Left kidney (tissue), 2 donors: Measurements from ENCODE around the gene CDKL4. TPM values are rescaled to one million over a fixed set of nuclear protein-coding genes. Genes with fewer than 3 reads are reported as not detected.
"Not testable (repeated sequence)": the region's sequence is repeated elsewhere in the genome, so short reads cannot be mapped to it uniquely, and the experiment has no call there.

Source experiments
- DNase-seq: peaks from one replicate; pipeline ENCODE4 v3.0.0-alpha.2; 2013
- polyA plus RNA-seq: library from polyadenylated mRNA; unstranded; fragments of 120-200 nt; gene quantifications from one replicate; pipeline ENCODE4 v1.2.1, GENCODE V29; 2013; ENCODE audit not compliant: insufficient read length

CDKL4 gene
- polyA plus RNA-seq, 1 donor, result 1.2 TPM

DNA sequence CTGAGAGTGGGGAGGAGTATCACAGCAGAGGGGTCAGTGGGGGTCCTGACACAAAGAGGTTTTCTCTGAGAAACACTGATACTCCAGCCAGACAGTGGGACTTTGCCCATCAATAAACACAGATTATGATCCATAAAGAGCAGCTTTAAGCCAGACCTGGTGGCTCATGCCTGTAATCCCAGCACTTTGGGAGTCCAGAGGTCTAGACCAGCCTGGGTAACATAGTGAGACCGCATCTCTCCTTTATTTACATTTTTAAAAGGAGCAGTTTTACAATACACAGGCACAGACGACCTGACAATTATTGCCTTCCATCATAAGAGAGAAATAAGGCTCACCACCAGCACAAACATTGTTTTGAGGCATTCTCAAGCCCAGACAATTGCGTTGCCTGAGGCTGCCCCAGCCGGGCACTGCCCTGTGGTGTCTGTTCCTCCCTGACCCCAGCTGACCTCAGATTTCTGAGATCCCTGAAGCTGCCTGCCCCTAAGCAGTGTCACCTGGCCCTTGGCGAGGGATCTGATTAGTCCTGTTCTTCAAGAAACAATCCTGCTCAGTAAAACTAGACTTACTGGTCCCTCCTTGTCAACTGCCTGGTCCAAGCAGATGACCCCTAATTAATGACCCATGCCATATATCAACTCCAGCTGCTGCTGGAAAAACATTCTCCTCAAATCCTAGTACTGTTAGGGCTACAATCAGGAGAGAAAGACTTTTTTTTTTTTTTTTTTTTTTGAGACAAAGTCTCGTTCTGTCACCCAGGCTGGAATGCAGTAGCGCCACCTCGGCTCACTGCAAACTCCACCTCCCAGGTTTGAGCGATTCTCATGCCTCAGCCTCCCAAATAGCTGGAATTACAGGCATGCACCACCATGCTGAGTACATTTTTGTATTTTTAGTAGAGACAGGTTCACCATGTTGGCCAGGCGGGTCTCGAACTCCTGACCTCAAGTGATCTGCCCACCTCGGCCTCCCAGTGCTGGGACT lies 63.5 kb downstream of the CDKL4 start:
- DNase-seq, result peak; percentile 48

DNA sequence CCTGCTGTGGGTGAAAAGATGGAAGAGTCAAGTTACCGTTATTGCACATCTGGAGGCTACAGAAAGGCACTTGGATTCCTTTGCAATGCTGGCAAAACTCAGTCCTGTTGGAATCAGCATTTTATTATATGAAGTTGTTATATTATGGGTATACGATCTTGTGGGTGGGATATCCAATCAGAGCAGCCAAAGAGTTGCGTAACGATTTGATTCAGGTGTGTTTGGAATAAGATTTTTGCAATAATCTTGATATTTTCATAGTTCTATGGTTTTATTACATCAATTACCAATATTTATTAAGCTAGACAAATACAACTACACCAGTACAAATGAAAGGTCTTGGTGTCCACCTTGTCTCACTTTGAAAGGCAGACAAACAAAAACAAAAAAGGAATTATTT lies 65.0 kb downstream of the CDKL4 start:
- DNase-seq, result no peak

DNA sequence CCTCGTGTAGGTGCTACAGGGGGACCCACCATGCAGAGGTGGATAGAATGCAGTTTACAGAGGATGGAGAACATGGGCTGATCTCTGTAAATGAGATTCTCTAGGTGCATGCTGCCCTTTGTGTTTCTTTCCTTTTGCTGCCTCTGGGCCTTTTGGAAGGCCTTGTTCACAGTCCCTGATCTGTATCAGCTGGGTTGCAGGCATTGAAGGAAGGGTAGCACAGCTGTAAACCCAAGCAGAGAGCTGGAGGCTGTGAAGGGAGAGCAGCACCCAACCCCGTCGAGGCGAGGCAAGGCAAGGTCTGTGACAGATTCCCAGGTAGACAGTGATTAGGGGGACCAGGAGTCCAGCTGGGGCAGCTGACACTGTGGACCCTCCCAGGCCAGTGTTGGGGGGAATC lies 66.8 kb downstream of the CDKL4 start:
- DNase-seq, result no peak

DNA sequence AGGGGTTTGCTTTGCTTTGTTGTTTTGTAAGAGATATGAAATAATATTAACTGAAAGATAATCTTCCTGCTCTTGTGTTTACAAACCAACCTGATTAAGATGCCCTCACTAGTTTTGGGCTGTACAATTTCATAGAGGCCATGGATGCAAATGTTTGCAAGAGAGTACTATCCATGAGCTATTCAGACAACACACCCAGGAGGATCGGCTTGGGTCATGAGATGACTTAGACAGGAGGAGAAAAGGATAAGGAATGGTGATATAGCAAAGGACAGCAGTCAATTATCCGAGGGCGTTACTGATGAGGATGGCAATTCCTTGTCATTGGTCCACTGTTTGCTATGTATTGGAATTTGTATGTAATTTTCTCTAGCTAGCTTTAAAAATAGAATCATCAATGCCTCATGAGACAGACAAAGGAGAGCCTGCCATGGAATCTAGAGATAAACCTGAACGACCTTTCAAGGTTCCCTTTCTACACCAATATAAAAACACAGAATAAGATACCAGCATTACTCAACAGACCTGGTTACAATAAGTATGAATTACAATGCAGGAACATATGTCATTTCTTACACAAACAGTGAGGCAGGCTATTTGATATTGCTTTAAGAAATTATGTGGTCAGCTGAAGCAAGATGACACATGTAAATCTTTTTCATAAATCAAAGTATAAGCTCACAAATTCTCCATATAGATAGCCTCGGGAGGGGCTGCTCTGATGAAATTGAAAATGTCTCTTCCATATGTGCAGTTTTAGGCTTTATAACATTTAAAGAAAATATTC lies 68.6 kb downstream of the CDKL4 start:
- DNase-seq, result no peak

DNA sequence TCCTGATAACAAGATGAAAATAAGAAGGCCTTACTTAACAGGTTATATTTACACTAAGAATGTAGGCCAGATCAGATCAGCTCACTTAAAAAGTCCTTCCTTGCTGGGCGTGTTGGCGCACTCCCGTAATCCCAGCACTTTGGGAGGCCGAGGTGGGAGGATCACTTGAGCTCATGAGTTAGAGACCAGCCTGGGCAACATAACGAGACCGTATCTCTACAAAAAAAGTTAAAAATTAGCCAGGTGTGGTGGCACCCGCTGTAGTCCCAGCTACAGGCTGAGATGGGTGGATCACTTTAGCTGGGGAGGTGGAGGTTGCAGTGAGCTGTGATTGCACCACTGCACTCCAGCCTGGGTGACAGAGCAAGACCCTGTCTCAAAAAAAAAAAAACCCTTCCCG lies 69.7 kb downstream of the CDKL4 start:
- no peak for DNase-seq

DNA sequence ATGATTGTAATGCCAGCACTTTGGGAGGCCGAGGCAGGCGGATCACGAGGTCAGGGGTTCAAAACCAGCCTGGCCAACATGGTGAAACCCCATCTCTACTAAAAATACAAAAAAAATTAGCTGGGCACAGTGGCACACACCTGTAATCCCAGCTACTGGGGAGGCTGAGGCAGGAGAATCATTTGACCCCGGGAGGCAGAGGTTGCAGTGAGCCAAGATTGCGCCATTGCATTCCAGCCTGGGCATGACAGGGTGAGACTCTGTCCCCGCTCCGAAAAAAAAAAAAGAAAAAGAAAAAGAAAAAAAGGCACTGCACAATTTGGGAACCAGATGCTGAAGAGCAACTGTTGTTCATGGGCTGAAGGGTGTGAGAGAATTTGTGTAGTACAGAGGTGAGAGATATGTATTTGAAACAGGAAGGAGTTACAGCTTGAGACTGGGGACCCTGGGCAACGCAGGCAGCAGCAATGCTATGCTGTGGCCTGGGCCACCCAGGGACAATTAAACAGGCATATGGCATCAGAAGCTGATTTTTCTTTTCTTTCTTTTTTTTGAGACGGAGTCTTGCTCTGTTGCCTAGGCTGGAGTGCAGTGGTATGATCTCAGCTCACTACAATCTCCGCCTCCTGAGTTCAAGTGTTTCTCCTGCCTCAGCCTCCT lies 71.6 kb downstream of the CDKL4 start:
- DNase-seq, result not testable (repeated sequence)

DNA sequence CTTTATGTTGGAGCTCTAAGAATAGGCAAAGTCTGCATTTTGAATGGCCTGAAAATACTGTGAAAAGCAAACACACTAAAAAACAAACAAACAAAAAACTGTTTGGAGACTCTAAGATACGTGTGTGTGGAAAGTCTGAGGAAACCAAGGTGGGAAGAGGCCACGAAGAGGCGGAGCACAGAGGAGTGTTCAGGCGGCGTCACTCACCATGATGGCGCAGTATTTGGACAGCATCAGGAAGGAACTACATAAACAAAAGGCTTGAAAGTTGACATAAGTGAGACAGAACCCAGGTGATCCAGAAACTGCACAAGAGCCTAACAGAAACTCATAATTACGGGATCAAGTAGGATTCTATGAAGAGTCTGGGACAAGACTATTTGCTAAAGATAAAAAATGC lies 72.1 kb downstream of the CDKL4 start:
- no peak for DNase-seq

DNA sequence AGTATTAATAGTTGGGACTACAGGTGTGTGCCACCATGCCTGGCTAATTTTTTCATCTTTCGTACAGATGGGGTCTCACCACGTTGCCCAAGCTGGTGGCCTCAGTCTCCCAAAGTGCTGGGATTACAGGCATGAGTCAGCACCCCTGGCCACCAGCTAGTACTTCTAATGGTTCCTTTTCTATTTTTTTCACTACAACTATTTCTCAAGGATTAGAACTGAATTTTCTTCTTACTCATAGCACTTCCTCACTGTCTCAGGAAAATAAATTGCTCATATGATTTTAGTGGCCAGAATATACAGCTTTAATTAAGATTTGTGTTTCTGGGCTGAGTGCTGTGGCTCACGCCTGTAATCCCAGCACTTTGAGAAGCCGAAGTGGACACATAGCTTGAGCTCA lies 79.7 kb downstream of the CDKL4 start:
- no peak for DNase-seq

DNA sequence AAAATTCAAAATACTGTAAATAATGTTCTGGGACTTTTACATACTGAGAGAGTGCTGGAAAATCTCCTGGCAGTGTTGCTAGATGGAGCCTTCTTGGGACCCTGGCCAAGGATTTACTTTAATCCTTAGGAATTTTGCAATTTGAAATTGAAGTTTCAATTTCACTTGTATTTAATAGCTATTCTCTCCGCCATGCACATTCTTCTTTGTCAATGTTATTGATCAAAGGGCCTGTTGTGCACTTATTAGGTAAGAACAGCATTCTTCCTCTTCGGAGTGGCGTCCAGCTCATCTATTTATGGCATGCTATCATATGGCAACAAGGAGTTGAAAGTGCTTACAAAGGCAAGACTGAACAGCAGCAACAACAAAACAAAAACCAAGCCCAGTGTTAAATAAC lies 82.8 kb downstream of the CDKL4 start:
- no peak for DNase-seq

DNA sequence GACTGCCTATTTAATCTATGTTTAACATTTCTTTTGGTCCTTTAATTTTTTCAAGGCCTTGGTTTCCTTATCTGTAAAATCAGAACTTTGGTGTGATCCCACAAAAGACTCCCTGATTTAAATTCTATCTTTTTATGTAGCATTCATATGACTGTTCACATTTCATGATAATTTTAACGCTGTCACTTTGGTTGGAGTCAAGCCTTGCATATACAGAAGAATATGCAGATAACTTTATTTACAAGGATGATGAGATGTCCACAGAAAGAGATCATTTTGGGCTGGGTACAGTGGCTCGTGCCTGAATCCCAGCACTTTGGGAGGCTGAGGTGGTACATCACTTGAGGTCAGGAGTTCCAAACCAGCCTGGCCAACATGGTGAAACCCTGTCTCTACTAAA lies 84.5 kb downstream of the CDKL4 start:
- DNase-seq, result no peak

DNA sequence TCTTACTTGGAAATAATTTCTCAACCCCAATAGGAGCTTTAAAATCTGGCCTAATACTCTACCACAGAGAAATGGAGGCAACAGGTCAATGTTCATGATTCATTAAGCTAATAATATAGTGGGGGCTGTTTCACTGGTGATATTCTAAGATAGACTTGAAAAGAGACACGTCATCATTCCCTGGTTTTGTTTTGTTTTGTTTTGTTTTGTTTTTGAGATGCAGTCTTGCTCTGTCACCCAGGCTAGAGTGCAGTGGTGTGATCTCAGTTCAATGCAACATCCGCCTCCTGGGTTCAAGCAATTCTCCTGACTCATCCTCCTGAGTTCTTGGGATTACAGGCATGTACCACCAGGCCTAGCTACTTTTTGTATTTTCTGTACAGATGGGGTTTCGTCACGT lies 85.4 kb downstream of the CDKL4 start:
- no peak for DNase-seq

DNA sequence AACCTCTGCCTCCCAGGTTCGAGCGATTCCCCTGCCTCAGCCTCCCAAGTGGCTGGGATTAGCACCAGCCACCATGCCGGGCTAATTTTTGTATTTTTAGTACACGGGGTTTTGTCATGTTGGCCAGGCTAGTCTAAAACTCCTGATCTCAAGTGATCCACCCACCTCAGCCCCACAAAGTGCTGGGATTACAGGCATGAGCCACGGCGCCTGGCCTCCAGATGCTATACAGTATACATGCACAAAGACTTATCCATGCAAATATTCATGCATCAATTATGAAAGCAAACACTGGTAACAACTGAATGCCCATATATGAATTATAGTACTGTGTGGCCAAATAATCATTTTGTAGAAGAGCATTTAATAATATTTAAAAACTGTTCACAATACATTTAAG lies 86.9 kb downstream of the CDKL4 start:
- DNase-seq, result no peak

DNA sequence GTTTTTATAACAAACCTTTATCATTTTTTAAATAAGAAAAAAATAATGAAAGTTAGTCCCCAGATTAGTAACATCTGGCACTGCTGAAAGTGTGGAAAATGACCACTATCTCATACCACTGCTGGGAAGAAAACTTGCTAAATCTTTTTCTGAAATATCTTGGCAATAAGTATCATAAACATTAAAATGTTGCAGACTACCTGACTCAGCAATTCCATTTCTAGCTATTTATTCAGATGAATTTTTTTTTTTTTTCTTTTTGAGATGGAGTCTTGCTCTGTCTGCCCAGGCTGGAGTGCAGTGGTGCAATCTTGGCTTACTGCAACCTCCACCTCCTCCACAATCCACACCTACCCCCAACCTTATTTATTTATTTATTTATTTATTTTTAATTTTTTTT lies 87.7 kb downstream of the CDKL4 start:
- no peak for DNase-seq

DNA sequence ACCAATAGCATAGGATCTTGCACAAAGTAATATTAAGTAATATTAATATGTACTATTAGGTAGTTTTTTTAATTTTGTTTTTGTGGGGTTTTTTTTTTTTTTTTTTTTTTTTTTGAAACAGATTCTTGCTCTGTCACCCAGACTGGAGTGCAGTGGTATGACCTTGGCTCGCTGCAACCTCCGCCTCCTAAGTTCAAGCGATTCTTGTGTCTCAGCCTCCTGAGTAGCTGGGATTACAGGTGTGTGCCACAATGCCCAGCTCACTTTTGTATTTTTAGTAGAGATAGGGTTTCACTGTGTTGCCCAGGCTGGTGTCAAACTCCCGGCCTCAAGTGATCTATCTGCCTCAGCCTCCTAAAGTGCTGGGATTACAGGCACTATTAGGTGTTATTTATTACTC lies 88.2 kb downstream of the CDKL4 start:
- DNase-seq, result not testable (repeated sequence)

DNA sequence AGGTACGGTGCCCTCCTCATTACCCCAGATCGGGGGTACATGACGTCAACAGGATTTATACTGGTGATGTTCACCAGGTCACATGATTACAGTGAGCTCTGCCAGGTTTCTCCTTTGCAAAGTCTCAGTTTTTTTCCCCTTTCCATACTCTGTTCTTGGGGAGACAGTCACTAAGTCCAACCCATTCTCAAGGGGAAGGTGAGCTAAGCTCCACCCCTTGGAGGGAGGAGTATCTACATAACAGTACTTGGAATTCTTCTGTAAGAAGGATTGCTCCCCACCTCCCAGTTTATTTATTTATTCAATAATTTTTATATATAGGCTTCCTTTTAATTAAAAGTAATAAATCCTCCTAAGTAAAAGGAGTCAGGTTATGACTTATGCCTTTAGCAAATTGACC lies 88.8 kb downstream of the CDKL4 start:
- DNase-seq, result no peak

DNA sequence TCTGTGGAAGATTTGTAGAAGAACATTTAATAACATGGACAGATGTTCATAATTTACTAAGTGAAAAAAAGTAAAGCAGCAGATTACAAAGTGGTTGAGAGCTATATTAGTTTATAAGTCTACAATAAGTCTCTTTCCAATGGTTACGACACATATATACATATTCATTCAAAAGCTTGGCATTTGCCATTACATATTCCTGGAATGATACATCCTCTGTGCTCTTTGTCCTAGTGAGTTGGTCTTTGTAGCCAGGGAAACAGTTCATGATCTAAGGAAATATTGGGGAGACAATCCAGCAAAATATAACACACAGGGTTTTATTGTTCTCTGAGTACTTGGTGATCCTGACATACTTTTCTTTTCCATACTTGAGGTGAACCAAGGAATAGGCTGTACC lies 90.5 kb downstream of the CDKL4 start:
- DNase-seq, result no peak

DNA sequence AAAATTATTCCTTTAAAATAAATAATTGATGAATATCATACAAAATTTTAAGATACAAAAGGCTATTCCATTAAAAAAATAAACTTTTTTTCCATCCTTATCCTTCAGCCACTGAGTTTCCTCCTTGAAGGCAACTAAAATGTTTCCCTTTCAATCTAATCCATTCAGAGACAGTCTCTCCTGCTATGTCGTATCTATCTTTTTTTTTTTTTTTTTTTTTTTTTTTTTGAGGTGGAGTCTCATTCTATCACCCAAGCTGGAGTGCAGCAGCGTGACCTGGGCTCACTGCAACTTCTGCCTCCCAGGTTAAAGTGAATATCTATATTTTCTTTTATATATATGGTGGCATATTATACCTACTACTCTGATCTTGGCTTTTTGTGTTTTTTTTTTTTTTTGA lies 91.3 kb downstream of the CDKL4 start:
- DNase-seq, result no peak

DNA sequence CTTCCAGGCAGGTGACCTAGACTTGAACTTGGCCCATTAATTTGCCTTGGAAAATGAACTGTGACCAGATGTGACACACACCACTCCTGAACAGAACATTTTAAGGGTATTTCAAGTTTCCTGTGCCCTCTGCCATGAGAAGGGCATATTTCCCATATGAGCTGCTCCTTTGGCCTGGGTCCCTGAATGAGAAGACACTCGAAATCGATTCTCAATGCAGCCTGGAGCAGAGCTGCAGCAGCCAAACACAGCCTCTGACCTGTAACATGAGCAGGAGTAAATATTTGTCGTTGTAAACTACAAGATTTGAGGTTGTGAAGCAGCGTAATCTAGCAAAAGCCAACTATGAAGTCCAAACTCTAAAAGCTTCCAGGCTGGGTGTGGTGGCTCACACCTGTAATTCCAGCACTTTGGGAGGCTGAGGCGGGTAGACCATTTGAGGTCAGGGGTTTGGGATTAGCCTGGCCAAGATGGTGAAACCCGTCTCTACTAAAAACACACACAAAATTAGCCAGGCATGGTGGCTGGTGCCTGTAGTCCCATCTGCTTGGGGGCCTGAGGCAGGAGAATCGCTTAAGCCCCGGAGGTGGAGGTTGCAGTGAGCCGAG lies 92.8 kb downstream of the CDKL4 start:
- peak; percentile 10 for DNase-seq

DNA sequence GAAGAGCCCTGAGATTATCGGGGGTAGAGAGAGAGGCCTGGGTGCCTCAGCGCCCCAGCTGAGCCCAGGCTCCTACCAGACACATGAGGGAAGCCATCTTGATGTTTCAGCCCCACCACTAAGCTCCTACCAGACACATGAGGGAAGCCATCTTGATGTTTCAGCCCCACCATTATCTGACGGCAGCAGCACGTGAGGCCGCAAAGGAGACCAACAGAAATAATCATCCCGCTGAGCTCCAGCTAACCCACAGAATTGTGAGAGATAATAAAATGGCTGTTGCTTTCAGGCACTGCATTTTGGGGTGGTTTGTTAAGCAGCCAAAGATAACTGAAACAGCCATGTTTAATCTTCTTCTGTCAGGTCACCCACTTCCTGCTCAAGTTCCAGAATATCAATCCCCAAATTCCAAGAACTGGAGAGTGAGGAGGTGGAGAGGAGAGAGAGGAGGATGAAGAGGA lies 93.6 kb downstream of the CDKL4 start:
- no peak for DNase-seq

DNA sequence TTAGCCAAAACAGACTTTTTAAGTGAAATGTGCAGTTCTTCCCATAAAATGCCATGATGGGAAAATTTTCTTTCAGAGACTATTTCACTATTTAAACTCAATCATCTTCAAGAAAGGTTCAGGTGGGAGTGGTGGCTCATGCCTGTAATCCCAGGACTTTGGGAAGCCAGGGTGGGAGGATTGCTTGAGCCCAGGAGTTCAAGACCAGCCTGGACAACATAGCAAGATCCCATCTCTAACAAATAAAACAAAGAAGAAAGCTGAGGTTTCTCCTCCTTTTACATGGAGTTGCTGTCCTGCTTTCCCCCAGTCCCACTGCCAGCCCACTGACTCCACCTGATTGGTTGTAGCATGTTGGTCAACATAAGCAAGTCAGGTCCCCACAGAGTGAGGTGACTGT lies 97.1 kb downstream of the CDKL4 start:
- no peak for DNase-seq

DNA sequence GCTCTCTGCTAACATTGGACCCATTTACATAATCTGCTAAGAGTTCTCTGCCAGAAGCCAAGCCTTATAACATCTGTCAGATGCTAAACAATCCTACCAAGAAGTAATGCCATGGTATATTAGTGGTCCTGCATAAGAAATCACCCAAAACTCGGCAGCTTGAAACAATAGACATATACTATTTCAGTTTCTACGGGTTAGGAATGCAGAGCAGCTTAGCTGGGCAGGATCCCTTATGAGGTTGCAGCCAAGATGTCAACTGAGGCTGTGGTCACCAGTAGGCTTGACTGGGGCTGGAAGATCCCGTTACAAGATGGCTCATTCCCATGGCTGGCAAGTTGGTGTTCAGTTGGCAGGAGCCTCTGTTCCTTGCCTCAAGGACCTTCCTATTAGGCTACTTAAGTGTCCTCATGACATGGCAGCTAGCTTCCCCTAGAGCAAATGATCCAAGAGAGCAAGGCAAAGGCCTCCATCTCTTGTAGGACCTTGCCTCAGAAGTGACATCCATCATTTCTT lies 97.8 kb downstream of the CDKL4 start:
- no peak for DNase-seq

DNA sequence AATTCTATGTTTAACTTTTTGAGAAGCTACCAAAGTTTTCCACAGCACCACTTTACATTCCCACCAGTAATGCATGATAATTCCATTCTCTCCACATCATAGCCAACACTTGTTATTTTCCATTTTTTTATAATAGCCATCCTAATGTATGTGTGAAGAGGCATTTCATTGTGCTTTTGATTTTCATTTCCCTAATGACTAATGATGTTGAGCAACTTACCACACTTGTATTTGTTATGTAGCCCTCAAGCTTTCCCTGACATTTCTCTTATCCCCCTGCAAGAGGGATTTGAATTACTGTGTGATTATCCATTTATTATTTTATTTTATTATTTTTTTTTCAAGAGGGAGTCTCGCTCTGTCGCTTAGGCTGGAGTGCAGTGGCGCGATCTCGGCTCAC lies 99.4 kb downstream of the CDKL4 start:
- no peak for DNase-seq
